ENCODE measurements around the gene DNAJC11.

- TF ChIP-seq, protein P1, sequence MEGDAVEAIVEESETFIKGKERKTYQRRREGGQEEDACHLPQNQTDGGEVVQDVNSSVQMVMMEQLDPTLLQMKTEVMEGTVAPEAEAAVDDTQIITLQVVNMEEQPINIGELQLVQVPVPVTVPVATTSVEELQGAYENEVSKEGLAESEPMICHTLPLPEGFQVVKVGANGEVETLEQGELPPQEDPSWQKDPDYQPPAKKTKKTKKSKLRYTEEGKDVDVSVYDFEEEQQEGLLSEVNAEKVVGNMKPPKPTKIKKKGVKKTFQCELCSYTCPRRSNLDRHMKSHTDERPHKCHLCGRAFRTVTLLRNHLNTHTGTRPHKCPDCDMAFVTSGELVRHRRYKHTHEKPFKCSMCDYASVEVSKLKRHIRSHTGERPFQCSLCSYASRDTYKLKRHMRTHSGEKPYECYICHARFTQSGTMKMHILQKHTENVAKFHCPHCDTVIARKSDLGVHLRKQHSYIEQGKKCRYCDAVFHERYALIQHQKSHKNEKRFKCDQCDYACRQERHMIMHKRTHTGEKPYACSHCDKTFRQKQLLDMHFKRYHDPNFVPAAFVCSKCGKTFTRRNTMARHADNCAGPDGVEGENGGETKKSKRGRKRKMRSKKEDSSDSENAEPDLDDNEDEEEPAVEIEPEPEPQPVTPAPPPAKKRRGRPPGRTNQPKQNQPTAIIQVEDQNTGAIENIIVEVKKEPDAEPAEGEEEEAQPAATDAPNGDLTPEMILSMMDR (IDR thresholded peaks at IDR 0.05 in 2 of 3, conservative IDR thresholded peaks at IDR 0.05 in 1 of 3; ENCODE audit: borderline replicate concordance in 1 of 3, insufficient read depth in 1 of 3, low read depth in 2 of 3, low read length in 2 of 3) = no peak
- TF ChIP-seq, protein P2, sequence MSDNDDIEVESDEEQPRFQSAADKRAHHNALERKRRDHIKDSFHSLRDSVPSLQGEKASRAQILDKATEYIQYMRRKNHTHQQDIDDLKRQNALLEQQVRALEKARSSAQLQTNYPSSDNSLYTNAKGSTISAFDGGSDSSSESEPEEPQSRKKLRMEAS (IDR thresholded peaks at IDR 0.05) = no peak
- no peak for TF ChIP-seq CEBPB (IDR thresholded peaks at IDR 0.05; ENCODE audit: low read depth)
- no peak for TF ChIP-seq POLR2AphosphoS5 (IDR thresholded peaks at IDR 0.05; ENCODE audit: low read depth, low read length)
- TF ChIP-seq REST (IDR thresholded peaks at IDR 0.05; ENCODE audit: low read depth) = no peak
- TF ChIP-seq, protein P3, sequence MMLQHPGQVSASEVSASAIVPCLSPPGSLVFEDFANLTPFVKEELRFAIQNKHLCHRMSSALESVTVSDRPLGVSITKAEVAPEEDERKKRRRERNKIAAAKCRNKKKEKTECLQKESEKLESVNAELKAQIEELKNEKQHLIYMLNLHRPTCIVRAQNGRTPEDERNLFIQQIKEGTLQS (IDR thresholded peaks at IDR 0.05) = no peak
- no peak for TF ChIP-seq EZH2 (IDR thresholded peaks at IDR 0.05)
- TF ChIP-seq POLR2A (IDR thresholded peaks at IDR 0.05; ENCODE audit: borderline replicate concordance, extremely low read depth, insufficient read depth, insufficient read length) = no peak
- TF ChIP-seq ZBTB33 (IDR thresholded peaks at IDR 0.05; ENCODE audit: extremely low read depth, insufficient replicate concordance, low read length) = no peak
- TF ChIP-seq JUND (IDR thresholded peaks at IDR 0.05) = no peak
- TF ChIP-seq ELF1 (IDR thresholded peaks at IDR 0.05; ENCODE audit: borderline replicate concordance, low read depth) = no peak
- TF ChIP-seq EGR1 (IDR thresholded peaks at IDR 0.05; ENCODE audit: low read depth) = no peak
- TF ChIP-seq SIN3A (IDR thresholded peaks at IDR 0.05; ENCODE audit: low read depth) = no peak
- TF ChIP-seq TCF7L2 (IDR thresholded peaks at IDR 0.05; ENCODE audit: borderline replicate concordance, extremely low read depth, insufficient read depth, insufficient read length) = no peak
These were observed 33.1 kb downstream of the DNAJC11 start for GRCh38 chr1:6668503-6668902.

Data from HCT116 (cell line).